K562 (cell line): Measurements from ENCODE around the gene CLSTN1. TPM values are rescaled to one million over a fixed set of nuclear protein-coding genes. Genes with fewer than 3 reads are reported as not detected.

Source experiments
- ATAC-seq: fragments of 200-7000 bp; cut with Tn5 transposase; 3 replicates; pipeline ENCODE4 v1.9.1; 2020; ENCODE audit warnings: moderate library complexity
- BruUV-seq: library from RNA; stranded (reverse); fragments of 400-500 nt; replicated peaks from 2 replicates; lab custom pipeline; 2021; lab: Mats Ljungman, UMichigan
- CTCF ChIA-PET: fragments of 300-600 bp; formaldehyde crosslinking; extraction: SDS; loops from one replicate; lab custom pipeline; 2021; ENCODE audit warnings: low intra/inter-chr PET ratio; lab: Yijun Ruan, JAX
- POLR2A ChIA-PET: fragments of 300-600, 350-650 bp; sonication (Branson Sonifier 250); formaldehyde crosslinking; extraction: SDS; loops from one replicate; lab custom pipeline; 2021; ENCODE audit warnings: antibody characterized with exemption, inconsistent platforms; lab: Yijun Ruan, JAX
- DNase-seq, 4 experiments: peaks; one replicate each; pipeline versions ENCODE4 v3.0.0 to v3.0.0-alpha.2; 2011 to 2018; ENCODE audit warnings: low spot score in 3 of 4, mixed read lengths in 3 of 4; ENCODE audit errors: extremely low read depth in 1 of 4
- FAIRE-seq: peaks from 2 replicates; lab custom pipeline; 2011; peaks lifted over from hg19 to GRCh38; lab: Jason Lieb, UNC
- H2AFZ ChIP-seq: 2 replicates; pipeline ENCODE4 v1.6.0; 2011; ENCODE audit warnings: low read depth, low read length, control low read depth, inconsistent platforms
- H3K27ac ChIP-seq: fragments of 200-600 bp; 3 replicates; pipeline ENCODE4 v1.8.0; 2011; ENCODE audit warnings: low read depth, mild to moderate bottlenecking, control low read depth, inconsistent platforms, low read length, moderate library complexity, mixed read lengths; ENCODE audit errors: extremely low read depth
- H3K27me3 ChIP-seq, 2 experiments: fragments of 300-600 bp in 1 of 2; 2 replicates in 1 of 2; 3 replicates in 1 of 2; pipeline versions ENCODE4 v1.6.0 to v1.8.0; 2011; ENCODE audit warnings: inconsistent platforms in 2 of 2, low read length in 2 of 2, mild to moderate bottlenecking in 1 of 2, mixed read lengths in 1 of 2, moderate library complexity in 1 of 2; ENCODE audit not compliant: control insufficient read depth in 2 of 2, insufficient read depth in 2 of 2
- H3K36me3 ChIP-seq: fragments of 300-600 bp; 3 replicates; pipeline ENCODE4 v1.8.0; 2011; ENCODE audit warnings: mild to moderate bottlenecking, low read length, inconsistent platforms; ENCODE audit not compliant: control insufficient read depth, insufficient read depth
- H3K4me1 ChIP-seq, 2 experiments: fragments of 200-600 bp in 1 of 2; replicated peaks in 1 of 2; 2 replicates in 1 of 2; 3 replicates in 1 of 2; pipeline versions ENCODE4 v1.5.1 to v1.8.0; 2011; ENCODE audit warnings: inconsistent platforms in 2 of 2, low read length in 2 of 2, mild to moderate bottlenecking in 1 of 2, mixed read lengths in 1 of 2, moderate library complexity in 1 of 2; ENCODE audit not compliant: control insufficient read depth in 2 of 2, insufficient read depth in 2 of 2
- H3K4me2 ChIP-seq: 2 replicates; pipeline ENCODE4 v1.6.1; 2011; ENCODE audit warnings: low read length, control low read depth, inconsistent platforms, mixed read lengths; ENCODE audit not compliant: insufficient read depth
- H3K4me3 ChIP-seq: fragments of 200-600 bp; sonication (generic), shearing (Covaris generic); 2 replicates; pipeline ENCODE4 v1.5.1; 2016; ENCODE audit warnings: control low read depth, inconsistent platforms
- H3K79me2 ChIP-seq: fragments of 200-600 bp; 3 replicates; pipeline ENCODE4 v1.8.0; 2011; ENCODE audit warnings: low read length, inconsistent platforms; ENCODE audit not compliant: control insufficient read depth, insufficient read depth
- H3K9ac ChIP-seq, 2 experiments: 2 replicates each; pipeline versions ENCODE4 v1.6.0 to v1.6.1; 2011; ENCODE audit warnings: low read depth in 2 of 2, low read length in 2 of 2, control low read depth in 1 of 2, inconsistent platforms in 1 of 2, mild to moderate bottlenecking in 1 of 2, mixed read lengths in 1 of 2; ENCODE audit not compliant: insufficient read depth in 1 of 2
- H3K9me1 ChIP-seq: one replicate; pipeline ENCODE4 v1.6.0; 2011; ENCODE audit warnings: inconsistent platforms, mild to moderate bottlenecking, low read length, moderate library complexity; ENCODE audit not compliant: control insufficient read depth, insufficient read depth
- H3K9me3 ChIP-seq: replicated peaks from 2 replicates; pipeline ENCODE4 v1.5.1; 2011; ENCODE audit warnings: low read depth, low read length, inconsistent platforms; ENCODE audit not compliant: control insufficient read depth, insufficient read depth
- H4K20me1 ChIP-seq: replicated peaks from 2 replicates; pipeline ENCODE4 v1.6.1; 2011; ENCODE audit warnings: low read length, inconsistent platforms, mixed read lengths; ENCODE audit not compliant: control insufficient read depth, insufficient read depth
- BCOR ChIP-seq: fragments of 450-650 bp; IDR thresholded peaks from 2 replicates; pipeline ENCODE4 v1.6.1; 2016
- ERF ChIP-seq: fragments of 450-650 bp; formaldehyde crosslinking; IDR thresholded peaks from 2 replicates; pipeline ENCODE4 v1.4.0; 2020; ENCODE audit warnings: mild to moderate bottlenecking, mixed read lengths
- KLF6 ChIP-seq: fragments of 250-450 bp; sonication (Bioruptor Pico); IDR thresholded peaks from 2 replicates; pipeline ENCODE4 v1.4.0; 2020; ENCODE audit warnings: mild to moderate bottlenecking, moderate library complexity, borderline replicate concordance
- MBD2 ChIP-seq: sonication (generic); IDR thresholded peaks from 2 replicates; pipeline ENCODE4 v1.6.1; 2016; ENCODE audit warnings: low read depth, borderline replicate concordance
- MCM3 ChIP-seq: fragments of 450-650 bp; IDR thresholded peaks from 2 replicates; pipeline ENCODE4 v1.6.1; 2016
- NCOA1 ChIP-seq: fragments of 450-650 bp; IDR thresholded peaks from 2 replicates; pipeline ENCODE4 v1.6.1; 2016; ENCODE audit warnings: low read depth
- PCBP1 ChIP-seq: fragments of 200-400 bp; formaldehyde crosslinking; IDR thresholded peaks from 2 replicates; pipeline ENCODE4 v1.6.1; 2018; ENCODE audit warnings: mild to moderate bottlenecking, low read depth, low read length; ENCODE audit not compliant: poor library complexity, severe bottlenecking
- RBM25 ChIP-seq: fragments of 200-400 bp; formaldehyde crosslinking; IDR thresholded peaks from 2 replicates; pipeline ENCODE4 v1.6.1; 2018; ENCODE audit warnings: low read length, low read depth, moderate library complexity; ENCODE audit not compliant: severe bottlenecking
- SMAD1 ChIP-seq: fragments of 150-350 bp; IDR thresholded peaks from 2 replicates; pipeline ENCODE4 v1.6.1; 2014; ENCODE audit warnings: low read length, low read depth; ENCODE audit not compliant: partially characterized antibody
- SMAD4 ChIP-seq: fragments of 250-450 bp; sonication (Bioruptor Pico); conservative IDR thresholded peaks from 2 replicates; pipeline ENCODE4 v1.8.0; 2021; ENCODE audit warnings: inconsistent platforms, mild to moderate bottlenecking, moderate library complexity
- WGBS: fragments of 100-300 bp; shearing (Covaris generic); methylation state at CpG from one replicate; pipeline ENCODE4 v1.1.6; 2016; ENCODE audit warnings: low coverage, mixed read lengths; ENCODE audit not compliant: insufficient coverage; ENCODE audit errors: missing lambda C conversion rate; 5-methylcytosine and 5-hydroxymethylcytosine counted together
- in situ Hi-C: fragments of 300-500 bp; cut with MboI; formaldehyde crosslinking; loops from 4 replicates; pipeline ENCODE4 v1.15.0; 2018; ENCODE audit warnings: inconsistent platforms, mixed read lengths
- intact Hi-C: fragments of 100-400 bp; cut with micrococcal nuclease; formaldehyde crosslinking; loops from 2 replicates; pipeline ENCODE4 v1.14.2; 2022
- polyA plus RNA-seq, 8 experiments: library from polyadenylated mRNA; depleted of rRNA in 4 of 8; stranded (reverse) in 5 of 8; unstranded in 3 of 8; fragments of >200 nt; fragmentation: Nextera tagmentation in 2 of 8; fragmentation: Illumina TruSeq in 1 of 8; extraction: Ambion mirVana in 2 of 8; extraction: Trizol in 1 of 8; gene quantifications; 2 replicates each; pipeline versions ENCODE4 v1.2.1 to v1.2.3, GENCODE V29; 2011 to 2014; ENCODE audit warnings: inconsistent platforms in 1 of 8, missing spikeins in 1 of 8
- total RNA-seq, 7 experiments: library from RNA; depleted of rRNA in 6 of 7; stranded (reverse); fragments of >200 nt in 6 of 7; fragmentation: Illumina TruSeq in 2 of 7; extraction: Trizol in 2 of 7; gene quantifications; 2 replicates each; pipeline versions ENCODE4 v1.2.1 to v1.2.3, GENCODE V29; 2011 to 2021; ENCODE audit warnings: low replicate concordance in 1 of 7

Gene CLSTN1
- total and polyA plus RNA-seq, 9 of the 15 experiments (the other 6 are each of a cell fraction or from before 2014, with no cell fraction given): 1.1 to 32.5 (median 13.3) TPM

- ChIA-PET CTCF (no interaction called here), POLR2A (interaction anchor here (0.5 to 1.6 kb wide), 4 partner anchors 9 to 1166 kb away, joined by 3 to 5 read pairs (median 4); no protein-coding TSS in a partner anchor)
- intact Hi-C loops: no loop called here
- 40% methylated on average over 6 of the region's 6 CpGs for WGBS
- BruUV-seq: no TSS peak
- Histone ChIP-seq H3K27ac (no peak overlapping the region), H3K79me2 (no peaks in the 10 kb centered on the region), H4K20me1 (0 out of 2 replicates have a peak, but pooled peaks cover 9% of the 10 kb centered on the region), H2AFZ (no peak overlapping the region), H3K4me1 (peaks cover 0 to 6% of the 10 kb centered on the region in 2 experiments; a peak in 1 of 5 replicates), H3K36me3 (no peaks in the 10 kb centered on the region), H3K27me3 (no peaks in the 10 kb centered on the region), H3K4me2 (no peak overlapping the region), H3K9me3 (peaks cover 1% of the 10 kb centered on the region; the same call in 1 of the 2 replicates), H3K4me3 (no peak overlapping the region)
- FAIRE-seq: no peak
- ATAC-seq: no peak
- TF ChIP-seq BCOR (0 out of 2 replicates have a peak, but pooled peaks have one; percentile 48), MBD2 (no peak), KLF6 (no peak), NCOA1 (no peak), PCBP1 (no peak), SMAD1 (no peak), MCM3 (no peak), SMAD4 (CRISPR knock-in tag) (no peak), RBM25 (peak; percentile 41), ERF (CRISPR knock-in tag) (no peak)
- TF ChIP-seq, all 486 proteins: peak for 2
- Histone ChIP-seq H3K9ac (no peak overlapping the region), H3K9me1 (no peaks in the 10 kb centered on the region)
- no peak for DNase-seq
- in situ Hi-C loops: no loop called here
Observed at GRCh38 chr1:9858293-9859035, 34.7 kb upstream of the CLSTN1 start.
